Measurements from ENCODE around the gene WNT3. TPM values are rescaled to one million over a fixed set of nuclear protein-coding genes. Genes with fewer than 3 reads are reported as not detected.

Gene WNT3
- total and polyA plus RNA-seq, 10 of the 15 experiments (the other 5 are each of a cell fraction or from before 2014, with no cell fraction given), result 0.01 to 0.03 TPM; not detected in 8

GRCh38 chr17:46834846-46835245, 16.4 kb upstream of the WNT3 start:
- Histone ChIP-seq H3K27ac (ENCODE audit: control insufficient read depth, insufficient read depth) (no peak overlapping the region), H3K79me2 (ENCODE audit: control insufficient read depth, insufficient read depth, low read length) (no peaks in the 10 kb centered on the region), H3K27me3 (replicated peaks in 1 of 2; ENCODE audit: control insufficient read depth in 2 of 2, insufficient read depth in 2 of 2, low read length in 1 of 2) (no peaks in the 10 kb centered on the region), H3K4me3 (no peak overlapping the region), H2AFZ (ENCODE audit: control insufficient read depth, low read depth, low read length) (no peak overlapping the region), H3K4me2 (ENCODE audit: control insufficient read depth, insufficient read depth) (no peak overlapping the region), H3K9ac (ENCODE audit: control insufficient read depth, insufficient read depth, low read length) (no peak overlapping the region), H3K4me1 (ENCODE audit: control insufficient read depth, insufficient read depth, low read length) (no peaks in the 10 kb centered on the region), H4K20me1 (ENCODE audit: control insufficient read depth, insufficient read depth) (no peaks in the 10 kb centered on the region), H3K9me3 (replicated peaks; ENCODE audit: control insufficient read depth, insufficient read depth, low read length) (no peaks in the 10 kb centered on the region), H3K36me3 (ENCODE audit: control insufficient read depth in 2 of 2, insufficient read depth in 2 of 2, low read length in 1 of 2) (no peaks in the 10 kb centered on the region)
- BruUV-seq (replicated peaks), result no TSS peak
- RAD21 ChIA-PET (ENCODE audit: unreplicated experiment), result no interaction called here
- intact Hi-C loops (cut with micrococcal nuclease; ENCODE audit: unreplicated experiment) (no loop called here), in situ Hi-C loops (cut with MboI) (loop anchor here (10.0 kb wide), 1 partner anchor 580 kb away; no protein-coding TSS in a partner anchor)
- 20% methylated on average over 3 of the region's 3 CpGs for whole genome bisulfite sequencing (ENCODE audit: insufficient coverage, insufficient replicate concordance, low lambda C conversion rate, missing lambda C conversion rate)
- POLR2A ChIA-PET, result no interaction called here
- ATAC-seq (no peak), DNase-seq (ENCODE audit: low read depth, low spot score) (no peak), FAIRE-seq (no peak)
- CTCF ChIA-PET, result interaction anchor here (0.7 to 3.0 kb wide), 8 partner anchors 12 to 244 kb away, joined by 3 to 10 read pairs (median 3); no protein-coding TSS in a partner anchor
- SMC1A ChIA-PET (ENCODE audit: uncharacterized antibody, unreplicated experiment), result no interaction called here
- TF ChIP-seq STAT1 (conservative IDR thresholded peaks at IDR 0.05) (no peak), ZNF384 (IDR thresholded peaks at IDR 0.05; ENCODE audit: borderline replicate concordance, low read depth, low read length) (no peak), BCL11A (IDR thresholded peaks at IDR 0.05; ENCODE audit: low read depth, low read length) (no peak), CEBPZ (IDR thresholded peaks at IDR 0.05; ENCODE audit: low read depth, low read length) (no peak), HDAC2 (IDR thresholded peaks at IDR 0.05) (no peak), NFYB (IDR thresholded peaks at IDR 0.05; ENCODE audit: insufficient read depth, low read depth, low read length) (no peak), EGR1 (IDR thresholded peaks at IDR 0.05; ENCODE audit: borderline replicate concordance in 1 of 2, low read depth in 2 of 2, low read length in 2 of 2) (no peak), MXI1 (IDR thresholded peaks at IDR 0.05; ENCODE audit: low read depth, low read length) (no peak), JUNB (IDR thresholded peaks at IDR 0.05) (no peak), RB1 (IDR thresholded peaks at IDR 0.05; ENCODE audit: borderline replicate concordance) (no peak), ETV6 (conservative IDR thresholded peaks at IDR 0.05 in 1 of 2, IDR thresholded peaks at IDR 0.05 in 1 of 2; ENCODE audit: borderline replicate concordance in 1 of 2, low read depth in 1 of 2) (no peak), ZNF687 (IDR thresholded peaks at IDR 0.05) (no peak)
- TF ChIP-seq, protein P1, sequence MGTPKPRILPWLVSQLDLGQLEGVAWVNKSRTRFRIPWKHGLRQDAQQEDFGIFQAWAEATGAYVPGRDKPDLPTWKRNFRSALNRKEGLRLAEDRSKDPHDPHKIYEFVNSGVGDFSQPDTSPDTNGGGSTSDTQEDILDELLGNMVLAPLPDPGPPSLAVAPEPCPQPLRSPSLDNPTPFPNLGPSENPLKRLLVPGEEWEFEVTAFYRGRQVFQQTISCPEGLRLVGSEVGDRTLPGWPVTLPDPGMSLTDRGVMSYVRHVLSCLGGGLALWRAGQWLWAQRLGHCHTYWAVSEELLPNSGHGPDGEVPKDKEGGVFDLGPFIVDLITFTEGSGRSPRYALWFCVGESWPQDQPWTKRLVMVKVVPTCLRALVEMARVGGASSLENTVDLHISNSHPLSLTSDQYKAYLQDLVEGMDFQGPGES (IDR thresholded peaks at IDR 0.05), result no peak
- TF ChIP-seq, protein P2, sequence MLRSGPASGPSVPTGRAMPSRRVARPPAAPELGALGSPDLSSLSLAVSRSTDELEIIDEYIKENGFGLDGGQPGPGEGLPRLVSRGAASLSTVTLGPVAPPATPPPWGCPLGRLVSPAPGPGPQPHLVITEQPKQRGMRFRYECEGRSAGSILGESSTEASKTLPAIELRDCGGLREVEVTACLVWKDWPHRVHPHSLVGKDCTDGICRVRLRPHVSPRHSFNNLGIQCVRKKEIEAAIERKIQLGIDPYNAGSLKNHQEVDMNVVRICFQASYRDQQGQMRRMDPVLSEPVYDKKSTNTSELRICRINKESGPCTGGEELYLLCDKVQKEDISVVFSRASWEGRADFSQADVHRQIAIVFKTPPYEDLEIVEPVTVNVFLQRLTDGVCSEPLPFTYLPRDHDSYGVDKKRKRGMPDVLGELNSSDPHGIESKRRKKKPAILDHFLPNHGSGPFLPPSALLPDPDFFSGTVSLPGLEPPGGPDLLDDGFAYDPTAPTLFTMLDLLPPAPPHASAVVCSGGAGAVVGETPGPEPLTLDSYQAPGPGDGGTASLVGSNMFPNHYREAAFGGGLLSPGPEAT (IDR thresholded peaks at IDR 0.05; ENCODE audit: low read depth), result no peak

Measured in GM12878 (cell line).